Erythroblast (primary cell): ENCODE data around the gene BTBD19.

Source experiments
- GATA1 ChIP-seq: IDR thresholded peaks from 2 replicates; pipeline ENCODE4 v1.6.1; 2011; ENCODE audit warnings: low read depth, mild to moderate bottlenecking, control low read depth, low read length, moderate library complexity
- POLR2A ChIP-seq: IDR thresholded peaks from 2 replicates; pipeline ENCODE4 v1.6.1; 2011; ENCODE audit warnings: mild to moderate bottlenecking, low read length

DNA sequence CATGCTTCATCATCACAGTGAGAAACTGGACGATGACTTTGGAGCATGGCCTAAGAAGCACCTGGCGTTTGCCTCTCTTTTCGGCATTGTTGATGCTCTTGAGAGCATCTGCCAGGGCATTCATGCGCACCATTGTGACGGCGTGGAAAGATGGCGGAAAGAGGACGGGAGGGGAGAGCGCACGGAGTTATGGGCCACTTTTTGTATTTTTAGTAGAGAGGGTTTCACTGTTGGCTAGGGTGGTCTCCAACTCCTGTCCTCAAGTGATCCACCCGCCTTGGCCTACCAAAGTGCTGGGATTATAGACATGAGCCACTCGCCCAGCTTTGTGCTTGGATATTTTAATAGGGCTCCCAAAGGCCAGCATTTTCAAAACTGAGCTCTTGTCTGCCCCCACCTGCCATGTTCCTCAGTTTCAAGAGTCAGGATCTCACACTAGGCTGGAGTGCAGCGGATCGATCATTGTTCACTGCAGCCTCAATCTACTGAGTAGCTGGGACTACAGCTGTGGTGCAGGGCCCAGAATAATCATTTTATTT lies 27.7 kb upstream of the BTBD19 start:
- TF ChIP-seq POLR2A (no peak), GATA1 (no peak)
